OCI-LY7 (cell line): ENCODE data around the gene COX19. TPM values are rescaled to one million over a fixed set of nuclear protein-coding genes. Genes with fewer than 3 reads are reported as not detected.

Experiments used
- BruUV-seq: library from RNA; stranded (reverse); fragments of 400-500 nt; replicated peaks from 2 replicates; lab custom pipeline; 2021; lab: Mats Ljungman, UMichigan
- CTCF ChIA-PET: fragments of 300-600 bp; sonication (Branson Sonifier 250); formaldehyde crosslinking; loops from one replicate; lab custom pipeline; 2022; ENCODE audit warnings: antibody characterized with exemption; ENCODE audit not compliant: unreplicated experiment; lab: Charles Lee
- POLR2A ChIA-PET: fragments of 300-600 bp; sonication (Branson Sonifier 250); formaldehyde crosslinking; loops from one replicate; lab custom pipeline; 2022; ENCODE audit warnings: antibody characterized with exemption; lab: Charles Lee
- DNase-seq: peaks from one replicate; pipeline ENCODE4 v3.0.0-alpha.2; 2015; ENCODE audit warnings: low spot score
- H2AFZ ChIP-seq: fragments of 200-600 bp; sonication (generic), shearing (Covaris generic); 2 replicates; pipeline ENCODE4 v1.6.1; 2014; ENCODE audit warnings: mild to moderate bottlenecking, antibody characterized with exemption, low read length, moderate library complexity
- H3K27ac ChIP-seq: fragments of 200-600 bp; sonication (generic); 2 replicates; pipeline ENCODE4 v1.5.1; 2014; ENCODE audit warnings: mixed run types, low read depth, mild to moderate bottlenecking, moderate library complexity, low read length, inconsistent platforms; ENCODE audit not compliant: poor library complexity, severe bottlenecking
- H3K36me3 ChIP-seq: fragments of 200-600 bp; sonication (generic); 2 replicates; pipeline ENCODE4 v1.6.1; 2014; ENCODE audit warnings: mild to moderate bottlenecking, antibody characterized with exemption, low read length, moderate library complexity, mixed read lengths; ENCODE audit not compliant: insufficient read depth
- H3K4me1 ChIP-seq: fragments of 200-600 bp; sonication (generic); 2 replicates; pipeline ENCODE4 v1.5.1; 2014; ENCODE audit warnings: mild to moderate bottlenecking, low read length; ENCODE audit not compliant: insufficient read depth, poor library complexity, severe bottlenecking
- H3K4me2 ChIP-seq: fragments of 200-600 bp; sonication (generic); 2 replicates; pipeline ENCODE4 v1.6.1; 2014; ENCODE audit warnings: mild to moderate bottlenecking, low read length
- H3K4me3 ChIP-seq: fragments of 200-600 bp; sonication (generic); 2 replicates; pipeline ENCODE4 v1.5.1; 2014; ENCODE audit warnings: mild to moderate bottlenecking, low read depth, low read length; ENCODE audit not compliant: poor library complexity, severe bottlenecking
- H3K79me2 ChIP-seq: fragments of 200-600 bp; sonication (generic); 2 replicates; pipeline ENCODE4 v1.6.1; 2016; ENCODE audit warnings: low read depth, mild to moderate bottlenecking, low read length, moderate library complexity, mixed read lengths; ENCODE audit not compliant: insufficient read depth
- H3K9me2 ChIP-seq: fragments of 200-600 bp; sonication (generic); 2 replicates; pipeline ENCODE4 v1.6.1; 2016; ENCODE audit warnings: mild to moderate bottlenecking, low read length, mixed read lengths; ENCODE audit not compliant: insufficient read depth
- H3K9me3 ChIP-seq: fragments of 200-600 bp; sonication (generic); 2 replicates; pipeline ENCODE4 v1.6.1; 2014; ENCODE audit warnings: mild to moderate bottlenecking, mixed run types, low read length, mixed read lengths
- H4K20me1 ChIP-seq: fragments of 200-600 bp; sonication (generic); 2 replicates; pipeline ENCODE4 v1.6.1; 2014; ENCODE audit warnings: mild to moderate bottlenecking, antibody characterized with exemption, low read length, moderate library complexity, mixed read lengths; ENCODE audit not compliant: insufficient read depth
- CTCF ChIP-seq: fragments of 200-600 bp; sonication (generic); conservative IDR thresholded peaks from 2 replicates; pipeline ENCODE4 v1.5.1; 2014; ENCODE audit warnings: mild to moderate bottlenecking, antibody characterized with exemption, low read length, moderate library complexity, mixed read lengths
- EZH2phosphoT487 ChIP-seq: fragments of 200-600 bp; sonication (generic); IDR thresholded peaks from 2 replicates; pipeline ENCODE4 v1.6.1; 2018; ENCODE audit warnings: low read depth, borderline replicate concordance, mild to moderate bottlenecking, mixed run types, antibody characterized with exemption, low read length, moderate library complexity, mixed read lengths
- intact Hi-C: fragments of 100-400 bp; cut with micrococcal nuclease; formaldehyde crosslinking; loops from one replicate; pipeline ENCODE4 v1.10.0; 2022; ENCODE audit not compliant: unreplicated experiment
- total RNA-seq, 2 experiments: library from RNA; depleted of rRNA in 1 of 2; stranded (reverse); fragments of >200 nt in 1 of 2; shearing (Covaris generic) in 1 of 2; gene quantifications; 2 replicates each; pipeline ENCODE4 v1.2.3, GENCODE V29; 2014 to 2022

COX19 gene
- total RNA-seq, 2 experiments from 2014 or later, result 23.2 to 43.1 TPM

- no TSS peak for BruUV-seq
- Histone ChIP-seq H3K4me1 (peaks cover 61% of the 10 kb centered on the region), H3K4me2 (peak overlapping the region; percentile 89), H2AFZ (no peak overlapping the region), H3K9me3 (no peaks in the 10 kb centered on the region), H3K79me2 (peaks cover 47% of the 10 kb centered on the region), H4K20me1 (peaks cover 9% of the 10 kb centered on the region), H3K27ac (no peak overlapping the region), H3K4me3 (peak overlapping the region; percentile 100), H3K9me2 (no peaks in the 10 kb centered on the region), H3K36me3 (peaks cover 50% of the 10 kb centered on the region)
- ChIA-PET CTCF (interaction anchor here (0.6 to 0.8 kb wide), 2 partner anchors 92 to 126 kb away, joined by 3 to 4 read pairs; no protein-coding TSS in a partner anchor), POLR2A (interaction anchor here (1.1 to 2.1 kb wide), 3 partner anchors 11 to 44 kb away, joined by 3 to 6 read pairs (median 5); no protein-coding TSS in a partner anchor)
- no peak for DNase-seq
- intact Hi-C loops, result no loop called here
- TF ChIP-seq CTCF (no peak), EZH2phosphoT487 (no peak)
Measured at GRCh38 chr7:973312-973711, 2.0 kb downstream of the COX19 start.

- CTCF ChIA-PET, result no interaction called here
- Histone ChIP-seq H3K27ac (no peak overlapping the region), H3K9me3 (no peaks in the 10 kb centered on the region), H3K9me2 (no peaks in the 10 kb centered on the region), H3K4me2 (peak overlapping the region; percentile 89), H4K20me1 (peaks cover 9% of the 10 kb centered on the region), H3K4me1 (peaks cover 56% of the 10 kb centered on the region), H3K79me2 (peaks cover 47% of the 10 kb centered on the region), H2AFZ (no peak overlapping the region), H3K36me3 (peaks cover 55% of the 10 kb centered on the region), H3K4me3 (peak overlapping the region; percentile 100)
- TF ChIP-seq EZH2phosphoT487 (no peak), CTCF (no peak)
- DNase-seq, result no peak
- intact Hi-C loops, result no loop called here
- no TSS peak for BruUV-seq
- POLR2A ChIA-PET, result interaction anchor here (0.5 to 2.1 kb wide), 6 partner anchors 8 to 126 kb away, joined by 3 to 6 read pairs (median 4); no protein-coding TSS in a partner anchor
Measured at GRCh38 chr7:972676-973309, 2.6 kb downstream of the COX19 start.

GRCh38 chr7:972110-972509 lies 3.2 kb downstream of the COX19 start:
- DNase-seq, result no peak
- H2AFZ ChIP-seq, result no peak overlapping the region
- H3K4me2 ChIP-seq, result no peak overlapping the region
- H3K27ac ChIP-seq, result peak overlapping the region; percentile 3
- TF ChIP-seq EZH2phosphoT487 (no peak), CTCF (no peak)
- H4K20me1 ChIP-seq, result peaks cover 9% of the 10 kb centered on the region
- no peaks in the 10 kb centered on the region for H3K9me2 ChIP-seq
- peaks cover 62% of the 10 kb centered on the region for H3K36me3 ChIP-seq
- BruUV-seq, result no TSS peak
- ChIA-PET CTCF (no interaction called here), POLR2A (interaction anchor here (0.5 to 2.1 kb wide), 4 partner anchors 9 to 126 kb away, joined by 3 to 5 read pairs (median 4); no protein-coding TSS in a partner anchor)
- H3K9me3 ChIP-seq, result no peaks in the 10 kb centered on the region
- peaks cover 49% of the 10 kb centered on the region for H3K4me1 ChIP-seq
- H3K79me2 ChIP-seq, result peaks cover 47% of the 10 kb centered on the region
- H3K4me3 ChIP-seq, result no peak overlapping the region
- intact Hi-C loops, result no loop called here
